Measurements from ENCODE around the gene RASSF4.

DNA sequence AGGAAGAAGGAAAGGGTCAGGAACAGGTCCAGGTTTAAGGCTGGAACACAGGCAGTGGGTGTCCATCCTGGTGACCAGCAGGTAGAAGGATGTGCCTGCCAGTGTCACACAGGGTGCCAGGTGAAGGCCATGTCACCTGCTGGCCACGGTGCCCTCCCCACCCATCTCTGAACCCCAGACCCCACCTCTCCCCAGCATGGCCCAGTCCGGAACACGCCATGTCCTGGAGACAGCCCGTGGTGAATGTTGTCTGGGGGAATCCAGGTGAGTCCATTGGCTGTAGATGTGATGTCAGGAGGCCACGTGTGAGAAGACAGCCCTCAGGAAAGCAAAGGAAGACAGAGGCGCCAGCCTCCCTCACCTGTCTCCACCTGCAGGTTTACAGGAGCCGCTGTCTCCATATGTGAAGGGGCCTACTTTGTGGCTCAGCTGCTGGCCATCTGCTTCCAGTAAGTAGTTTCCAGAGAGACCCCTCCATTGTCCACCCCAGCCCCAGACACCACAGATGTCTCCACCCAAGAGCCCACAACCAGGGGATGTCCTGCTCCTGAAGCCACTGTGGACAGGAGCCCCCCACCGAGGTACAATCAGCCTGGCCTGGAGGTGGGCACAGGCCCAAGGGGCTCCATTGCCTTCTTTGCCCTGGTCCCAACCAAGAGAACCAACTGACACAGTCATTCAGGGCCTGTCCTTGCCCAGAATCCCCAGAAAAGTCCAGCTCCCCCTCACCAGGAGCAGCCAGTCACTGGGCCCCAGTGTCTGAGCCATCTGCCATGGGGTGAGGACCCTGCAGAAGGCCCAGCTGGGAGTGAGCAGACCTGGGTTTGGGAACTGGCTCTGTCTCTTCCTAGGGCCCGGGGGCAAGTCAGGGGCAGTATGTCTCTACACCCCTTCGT lies 27.7 kb upstream of the RASSF4 start:
- TF ChIP-seq POLR2A (IDR thresholded peaks at IDR 0.05; ENCODE audit: low read depth, low read length) (no peak), POLR2AphosphoS5 (IDR thresholded peaks at IDR 0.05; ENCODE audit: insufficient read depth, low read depth, low read length) (no peak), MYC (IDR thresholded peaks at IDR 0.05; ENCODE audit: low read depth, low read length) (no peak), EZH2 (IDR thresholded peaks at IDR 0.05; ENCODE audit: borderline replicate concordance, low read depth, low read length, severe bottlenecking) (no peak), JUN (IDR thresholded peaks at IDR 0.05; ENCODE audit: borderline replicate concordance, insufficient read depth, insufficient read length, low read depth) (no peak), GATA2 (IDR thresholded peaks at IDR 0.05; ENCODE audit: insufficient read depth, insufficient read length, low read depth, low read length) (no peak), FOS (IDR thresholded peaks at IDR 0.05; ENCODE audit: borderline replicate concordance, insufficient read depth, low read length) (no peak)
- TF ChIP-seq, protein P1, sequence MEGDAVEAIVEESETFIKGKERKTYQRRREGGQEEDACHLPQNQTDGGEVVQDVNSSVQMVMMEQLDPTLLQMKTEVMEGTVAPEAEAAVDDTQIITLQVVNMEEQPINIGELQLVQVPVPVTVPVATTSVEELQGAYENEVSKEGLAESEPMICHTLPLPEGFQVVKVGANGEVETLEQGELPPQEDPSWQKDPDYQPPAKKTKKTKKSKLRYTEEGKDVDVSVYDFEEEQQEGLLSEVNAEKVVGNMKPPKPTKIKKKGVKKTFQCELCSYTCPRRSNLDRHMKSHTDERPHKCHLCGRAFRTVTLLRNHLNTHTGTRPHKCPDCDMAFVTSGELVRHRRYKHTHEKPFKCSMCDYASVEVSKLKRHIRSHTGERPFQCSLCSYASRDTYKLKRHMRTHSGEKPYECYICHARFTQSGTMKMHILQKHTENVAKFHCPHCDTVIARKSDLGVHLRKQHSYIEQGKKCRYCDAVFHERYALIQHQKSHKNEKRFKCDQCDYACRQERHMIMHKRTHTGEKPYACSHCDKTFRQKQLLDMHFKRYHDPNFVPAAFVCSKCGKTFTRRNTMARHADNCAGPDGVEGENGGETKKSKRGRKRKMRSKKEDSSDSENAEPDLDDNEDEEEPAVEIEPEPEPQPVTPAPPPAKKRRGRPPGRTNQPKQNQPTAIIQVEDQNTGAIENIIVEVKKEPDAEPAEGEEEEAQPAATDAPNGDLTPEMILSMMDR (IDR thresholded peaks at IDR 0.05; ENCODE audit: extremely low read depth in 1 of 2, insufficient read depth in 1 of 2, low read depth in 1 of 2, low read length in 2 of 2): no peak
- TF ChIP-seq, protein P2, sequence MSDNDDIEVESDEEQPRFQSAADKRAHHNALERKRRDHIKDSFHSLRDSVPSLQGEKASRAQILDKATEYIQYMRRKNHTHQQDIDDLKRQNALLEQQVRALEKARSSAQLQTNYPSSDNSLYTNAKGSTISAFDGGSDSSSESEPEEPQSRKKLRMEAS (IDR thresholded peaks at IDR 0.05; ENCODE audit: insufficient read depth, insufficient read length): no peak
